SK-MEL-5 (cell line): ENCODE results near the gene MT4. TPM values are rescaled to one million over a fixed set of nuclear protein-coding genes. Genes with fewer than 3 reads are reported as not detected.

Experiments
- DNase-seq: peaks from one replicate; pipeline ENCODE4 v3.0.0-alpha.2; 2016; ENCODE audit warnings: low read depth, low spot score
- in situ Hi-C: cut with HindIII; loops from 2 replicates; pipeline ENCODE4 v1.10.0; 2016; ENCODE audit warnings: low sequenced_read_pairs, high pct_unique_total_duplicates, low pct_unique_long_range_greater_than_20kb
- polyA plus RNA-seq, 2 experiments: library from polyadenylated mRNA; depleted of rRNA; stranded (reverse); fragments of >200 nt; gene quantifications; 2 replicates each; pipeline ENCODE4 v1.2.3, GENCODE V29; 2015
- total RNA-seq: library from RNA; depleted of rRNA; stranded (reverse); fragments of >200 nt; shearing (Covaris generic); gene quantifications from 2 replicates; pipeline ENCODE4 v1.2.3, GENCODE V29; 2014; rRNA removed

The MT4 gene
- not detected in 2 replicates for total RNA-seq
- polyA plus RNA-seq (2015; cell fraction: cytosol; rRNA removed): not detected in 2 replicates
- polyA plus RNA-seq (2015; cell fraction: nucleus; rRNA removed): not detected in 2 replicates

GRCh38 chr16:56564793-56565477, at the start of gene MT4:
Gene MT4, plus strand, starts transcription at chr16:56565073. Its CDS starts 56 bp downstream, at chr16:56565129.
- in situ Hi-C loops: no loop called here
- DNase-seq: no peak

- peak; percentile 34 for DNase-seq
- in situ Hi-C loops: no loop called here
Observed at GRCh38 chr16:56515665-56516064, 49.2 kb upstream of the MT4 start.

GRCh38 chr16:56517206-56517605, 47.7 kb upstream of the MT4 start:
- in situ Hi-C loops: no loop called here
- DNase-seq: no peak

- no peak for DNase-seq
- in situ Hi-C loops: no loop called here
Observed at GRCh38 chr16:56518425-56518824, 46.4 kb upstream of the MT4 start.

GRCh38 chr16:56519459-56520250, 45.2 kb upstream of the MT4 start, which contains the start of gene BBS2:
Gene BBS2, minus strand, starts transcription at chr16:56520024. Its CDS starts 162 bp downstream, at chr16:56519862.
- in situ Hi-C loops: no loop called here
- DNase-seq: peak; percentile 79

- DNase-seq: no peak
- in situ Hi-C loops: no loop called here
Observed at GRCh38 chr16:56520251-56520577, 44.7 kb upstream of the MT4 start.

GRCh38 chr16:56525236-56525635, 39.6 kb upstream of the MT4 start:
- in situ Hi-C loops: no loop called here
- no peak for DNase-seq

GRCh38 chr16:56530872-56531271, 34.0 kb upstream of the MT4 start:
- in situ Hi-C loops: no loop called here
- DNase-seq: no peak

- DNase-seq: no peak
- in situ Hi-C loops: no loop called here
Observed at GRCh38 chr16:56532714-56533113, 32.2 kb upstream of the MT4 start.

GRCh38 chr16:56534847-56535383, 30.0 kb upstream of the MT4 start:
- no peak for DNase-seq
- in situ Hi-C loops: no loop called here

GRCh38 chr16:56538331-56538730, 26.5 kb upstream of the MT4 start:
- no peak for DNase-seq
- in situ Hi-C loops: no loop called here

GRCh38 chr16:56539656-56540055, 25.2 kb upstream of the MT4 start:
- in situ Hi-C loops: no loop called here
- no peak for DNase-seq

GRCh38 chr16:56542039-56542438, 22.8 kb upstream of the MT4 start:
- DNase-seq: no peak
- in situ Hi-C loops: no loop called here

- in situ Hi-C loops: no loop called here
- peak; percentile 75 for DNase-seq
Observed at GRCh38 chr16:56547120-56547948, 17.5 kb upstream of the MT4 start.

- no peak for DNase-seq
- in situ Hi-C loops: no loop called here
Observed at GRCh38 chr16:56547949-56548567, 16.8 kb upstream of the MT4 start.

- in situ Hi-C loops: no loop called here
- DNase-seq: no peak
Observed at GRCh38 chr16:56549161-56549560, 15.7 kb upstream of the MT4 start.

GRCh38 chr16:56549744-56550385, 15.0 kb upstream of the MT4 start:
- peak; percentile 35 for DNase-seq

More at GRCh38 chr16:56549744-56550385, 15.0 kb upstream of the MT4 start:
- in situ Hi-C loops: no loop called here
